AG10803 (cell line): ENCODE results near the gene LAMC3.
"Not testable (repeated sequence)": the region's sequence is repeated elsewhere in the genome, so short reads cannot be mapped to it uniquely, and the experiment has no call there.

Experiments
- DNase-seq: peaks from one replicate; pipeline ENCODE4 v3.0.0; 2010; ENCODE audit warnings: low read depth
- H3K4me3 ChIP-seq: 2 replicates; pipeline ENCODE4 v1.5.1; 2011; ENCODE audit warnings: mild to moderate bottlenecking, low read length, control low read depth
- TF ChIP-seq, protein P1 (sequence below): conservative IDR thresholded peaks from 2 replicates; pipeline ENCODE4 v1.5.1; 2011; ENCODE audit warnings: mild to moderate bottlenecking, low read length, control low read depth, inconsistent platforms

LAMC3 gene

DNA sequence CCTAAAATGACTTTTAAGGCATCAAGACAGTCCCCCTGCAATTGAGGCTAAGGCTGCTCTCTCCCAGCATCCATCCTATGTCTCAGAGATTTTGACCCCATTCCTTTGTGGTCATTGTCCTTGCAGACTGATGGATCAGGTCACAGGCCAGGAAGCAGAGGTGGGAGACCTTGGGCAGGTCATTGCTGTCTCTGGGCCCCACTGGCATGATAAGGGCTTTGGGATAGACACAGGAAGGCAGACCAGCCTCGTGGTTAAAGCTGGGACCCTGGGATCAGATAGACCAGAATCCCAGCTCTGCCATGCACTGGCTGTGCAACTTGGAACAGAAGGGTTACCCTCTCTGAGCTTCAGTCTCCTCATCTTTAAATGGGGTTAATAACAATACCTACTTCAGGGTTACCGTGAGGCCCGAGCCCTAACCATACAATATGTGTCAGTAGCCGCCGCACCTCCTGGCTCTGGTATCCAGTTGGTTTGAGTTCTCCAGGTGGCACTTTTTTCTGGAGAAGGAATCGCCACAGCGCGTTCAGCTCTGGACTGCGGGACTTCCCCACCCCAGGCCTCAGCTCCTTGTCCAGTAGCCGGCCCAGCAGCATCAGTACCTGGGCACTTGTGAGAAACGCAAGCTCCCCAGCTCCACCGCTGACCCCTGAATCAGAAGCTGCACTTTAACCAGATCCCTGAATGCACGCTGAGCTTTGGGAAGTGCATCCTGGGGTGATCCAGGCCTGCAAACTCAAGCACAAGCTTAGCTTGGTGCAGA, 21.4 kb downstream of the LAMC3 start:
- no peak overlapping the region for H3K4me3 ChIP-seq
- TF ChIP-seq, protein P1, sequence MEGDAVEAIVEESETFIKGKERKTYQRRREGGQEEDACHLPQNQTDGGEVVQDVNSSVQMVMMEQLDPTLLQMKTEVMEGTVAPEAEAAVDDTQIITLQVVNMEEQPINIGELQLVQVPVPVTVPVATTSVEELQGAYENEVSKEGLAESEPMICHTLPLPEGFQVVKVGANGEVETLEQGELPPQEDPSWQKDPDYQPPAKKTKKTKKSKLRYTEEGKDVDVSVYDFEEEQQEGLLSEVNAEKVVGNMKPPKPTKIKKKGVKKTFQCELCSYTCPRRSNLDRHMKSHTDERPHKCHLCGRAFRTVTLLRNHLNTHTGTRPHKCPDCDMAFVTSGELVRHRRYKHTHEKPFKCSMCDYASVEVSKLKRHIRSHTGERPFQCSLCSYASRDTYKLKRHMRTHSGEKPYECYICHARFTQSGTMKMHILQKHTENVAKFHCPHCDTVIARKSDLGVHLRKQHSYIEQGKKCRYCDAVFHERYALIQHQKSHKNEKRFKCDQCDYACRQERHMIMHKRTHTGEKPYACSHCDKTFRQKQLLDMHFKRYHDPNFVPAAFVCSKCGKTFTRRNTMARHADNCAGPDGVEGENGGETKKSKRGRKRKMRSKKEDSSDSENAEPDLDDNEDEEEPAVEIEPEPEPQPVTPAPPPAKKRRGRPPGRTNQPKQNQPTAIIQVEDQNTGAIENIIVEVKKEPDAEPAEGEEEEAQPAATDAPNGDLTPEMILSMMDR, result no peak
- no peak for DNase-seq

DNA sequence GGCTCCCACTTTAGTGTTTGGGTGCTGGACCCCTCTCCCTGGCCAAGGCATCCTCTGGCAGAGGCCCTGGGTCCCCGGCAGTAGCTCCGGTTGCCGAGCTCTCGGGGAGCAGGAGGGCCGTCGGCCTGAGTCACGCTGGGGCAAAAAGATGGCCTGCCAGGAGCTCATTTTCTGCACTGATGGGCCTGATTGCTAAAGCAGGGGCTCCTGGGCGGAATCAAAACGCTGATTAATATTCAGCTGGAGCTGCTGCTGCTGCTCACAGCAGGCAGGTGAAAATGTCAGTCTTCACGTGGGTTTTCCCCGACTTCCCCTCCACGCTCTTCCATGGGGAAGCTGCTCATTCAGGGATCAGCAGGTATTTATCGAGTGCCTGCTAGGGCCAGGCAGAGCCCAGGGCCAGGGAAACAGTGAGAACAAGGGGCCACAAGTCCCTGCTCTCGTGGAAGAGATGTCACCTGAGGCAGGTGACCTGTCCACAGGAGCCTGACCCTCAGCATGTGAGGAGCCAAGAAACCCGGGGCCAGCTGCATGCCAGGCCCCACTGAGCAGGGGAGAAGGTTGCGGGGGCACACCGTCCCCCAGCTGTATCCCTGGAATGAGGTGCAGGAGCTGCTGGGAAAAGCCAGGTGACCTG, 22.1 kb downstream of the LAMC3 start:
- DNase-seq, result no peak
- no peak overlapping the region for H3K4me3 ChIP-seq
- TF ChIP-seq, protein P1, result no peak

DNA sequence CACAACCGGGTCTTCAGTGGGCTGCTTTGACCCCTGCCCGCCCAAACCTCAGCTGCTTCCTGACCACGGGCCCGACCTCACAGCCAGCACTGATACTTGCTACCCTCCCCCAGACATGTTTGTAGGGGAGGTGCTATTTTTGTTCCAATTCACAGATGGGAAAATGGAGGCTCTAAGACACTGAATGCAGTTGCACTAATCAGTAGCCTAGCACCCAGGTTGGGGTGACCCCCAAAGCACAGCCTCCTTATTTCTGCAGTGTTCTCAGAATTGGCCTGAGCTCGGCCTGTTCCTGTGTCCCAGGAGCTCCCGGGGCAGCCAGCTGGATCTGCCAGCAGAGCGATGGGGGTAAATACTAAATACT, 22.6 kb downstream of the LAMC3 start:
- H3K4me3 ChIP-seq, result no peak overlapping the region
- no peak for DNase-seq
- TF ChIP-seq, protein P1, result no peak

DNA sequence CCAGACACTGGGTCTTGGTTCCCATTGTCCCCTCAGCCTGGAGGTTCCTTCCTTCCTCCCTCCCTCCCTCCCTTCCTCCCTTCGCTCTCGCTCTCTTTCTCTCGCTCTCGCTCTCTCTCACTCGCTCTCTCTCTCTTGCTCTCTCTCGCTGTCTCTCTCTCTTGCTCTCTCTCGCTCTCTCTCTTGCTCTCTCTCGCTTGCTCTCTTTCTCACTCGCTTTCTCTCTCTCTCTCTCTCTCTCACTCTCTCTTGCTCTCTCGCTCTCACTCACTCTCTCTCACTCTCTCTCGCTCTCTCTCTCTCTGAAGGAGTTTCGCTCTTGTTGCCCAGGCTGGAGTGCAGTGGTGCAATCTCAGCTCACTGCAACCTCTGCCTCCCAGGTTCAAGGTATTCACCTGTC, 23.4 kb downstream of the LAMC3 start:
- TF ChIP-seq, protein P1, result no peak
- H3K4me3 ChIP-seq, result no peak overlapping the region
- DNase-seq, result no peak

GRCh38 chr9:131033269-131034224, 24.6 kb downstream of the LAMC3 start:
- no peak overlapping the region for H3K4me3 ChIP-seq
- DNase-seq, result no peak
- TF ChIP-seq, protein P1, result no peak

GRCh38 chr9:131034268-131034667, 25.3 kb downstream of the LAMC3 start:
- TF ChIP-seq, protein P1, result no peak
- no peak for DNase-seq
- no peak overlapping the region for H3K4me3 ChIP-seq

- not testable (repeated sequence) for DNase-seq, H3K4me3 ChIP-seq
Observed at GRCh38 chr9:131034749-131035148, 25.8 kb downstream of the LAMC3 start.
